HepG2 (cell line): ENCODE measurements around the gene MTHFSD. TPM values are rescaled to one million over a fixed set of nuclear protein-coding genes. Genes with fewer than 3 reads are reported as not detected.

Experiments
- BRD4 ChIP-seq: sonication (generic); formaldehyde crosslinking; IDR thresholded peaks from 2 replicates; pipeline ENCODE4 v1.4.0; 2020; ENCODE audit warnings: missing genetic modification reagents
- HHEX ChIP-seq: IDR thresholded peaks from 2 replicates; pipeline ENCODE4 v1.6.1; 2016; ENCODE audit warnings: control low read depth
- KLF15 ChIP-seq: sonication (generic); formaldehyde crosslinking; IDR thresholded peaks from 2 replicates; pipeline ENCODE4 v1.8.1; 2023; ENCODE audit warnings: borderline replicate concordance, mild to moderate bottlenecking, inconsistent platforms, missing genetic modification reagents, mixed read lengths
- MBNL3 ChIP-seq: fragments of 250-450 bp; sonication (Bioruptor Pico); conservative IDR thresholded peaks from 2 replicates; pipeline ENCODE4 v1.8.0; 2022; ENCODE audit warnings: mild to moderate bottlenecking, inconsistent platforms
- NCOR1 ChIP-seq: fragments of 200-600 bp; sonication (generic); IDR thresholded peaks from 2 replicates; pipeline ENCODE4 v1.7.0; 2017; ENCODE audit warnings: antibody characterized with exemption, low read length, borderline replicate concordance
- NR2F2 ChIP-seq: IDR thresholded peaks from 2 replicates; pipeline ENCODE4 v1.6.1; 2012; ENCODE audit warnings: low read depth, inconsistent platforms, borderline replicate concordance
- RORA ChIP-seq: sonication (generic); formaldehyde crosslinking; IDR thresholded peaks from 2 replicates; pipeline ENCODE4 v1.5.0; 2020; ENCODE audit warnings: mild to moderate bottlenecking, missing genetic modification reagents, moderate library complexity
- SMAD1 ChIP-seq: sonication (generic); formaldehyde crosslinking; IDR thresholded peaks from 2 replicates; pipeline ENCODE4 v1.4.0; 2020; ENCODE audit warnings: missing genetic modification reagents, low read depth, mild to moderate bottlenecking, borderline replicate concordance
- TAF15 ChIP-seq: fragments of 200-400 bp; formaldehyde crosslinking; IDR thresholded peaks from one replicate; pipeline ENCODE4 v1.6.1; 2018; ENCODE audit warnings: mild to moderate bottlenecking, low read depth, low read length; ENCODE audit not compliant: poor library complexity, severe bottlenecking
- TCF12 ChIP-seq, 2 experiments: fragments of 450-650 bp in 1 of 2; sonication (generic) in 1 of 2; formaldehyde crosslinking in 1 of 2; IDR thresholded peaks; 2 replicates each; pipeline versions ENCODE4 v1.6.1 to v1.8.0; 2017 to 2022; ENCODE audit warnings: antibody characterized with exemption in 1 of 2, mild to moderate bottlenecking in 1 of 2, missing genetic modification reagents in 1 of 2, moderate library complexity in 1 of 2
- ZBTB8A ChIP-seq: sonication (generic); formaldehyde crosslinking; IDR thresholded peaks from 2 replicates; pipeline ENCODE4 v1.4.0; 2020; ENCODE audit warnings: mild to moderate bottlenecking, low read depth, missing genetic modification reagents, borderline replicate concordance
- ZFP62 ChIP-seq: sonication (generic); formaldehyde crosslinking; IDR thresholded peaks from 2 replicates; pipeline ENCODE4 v1.4.0; 2020; ENCODE audit warnings: missing genetic modification reagents
- ZFP82 ChIP-seq: sonication (generic); formaldehyde crosslinking; IDR thresholded peaks from 2 replicates; pipeline ENCODE4 v1.5.1; 2020; ENCODE audit warnings: mild to moderate bottlenecking, missing genetic modification reagents, borderline replicate concordance
- ZNF484 ChIP-seq: sonication (generic); formaldehyde crosslinking; IDR thresholded peaks from 2 replicates; pipeline ENCODE4 v1.5.1; 2020; ENCODE audit warnings: mild to moderate bottlenecking, low read depth, missing genetic modification reagents, borderline replicate concordance
- ZNF772 ChIP-seq: sonication (generic); formaldehyde crosslinking; IDR thresholded peaks from 2 replicates; pipeline ENCODE4 v1.5.0; 2020; ENCODE audit warnings: mild to moderate bottlenecking, missing genetic modification reagents
- ZNF883 ChIP-seq: sonication (generic); formaldehyde crosslinking; IDR thresholded peaks from 2 replicates; pipeline ENCODE4 v1.5.1; 2020; ENCODE audit warnings: mild to moderate bottlenecking, missing genetic modification reagents; ENCODE audit errors: not compliant biosample characterization
- polyA plus RNA-seq, 8 experiments: library from polyadenylated mRNA; depleted of rRNA in 3 of 8; stranded (reverse) in 7 of 8; unstranded in 1 of 8; fragments of >200 nt; fragmentation: Illumina TruSeq in 4 of 8; extraction: Trizol in 4 of 8; gene quantifications; 2 replicates each; pipeline versions ENCODE4 v1.2.1 to v1.2.3, GENCODE V29; 2011 to 2016; ENCODE audit warnings: low read depth in 4 of 8, missing spikeins in 1 of 8, mixed read lengths in 1 of 8; ENCODE audit not compliant: insufficient read depth in 1 of 8
- total RNA-seq, 5 experiments: library from RNA; depleted of rRNA; stranded (reverse); fragments of >200 nt; fragmentation: Illumina TruSeq; extraction: Trizol; gene quantifications; 2 replicates each; pipeline ENCODE4 v1.2.3, GENCODE V29; 2016; ENCODE audit warnings: low read depth in 1 of 5
- TF ChIP-seq, protein P1 (sequence below): sonication (generic); formaldehyde crosslinking; IDR thresholded peaks from 2 replicates; pipeline ENCODE4 v1.8.0; 2022; ENCODE audit warnings: mild to moderate bottlenecking, missing genetic modification reagents, borderline replicate concordance
- TF ChIP-seq, protein P2 (sequence below): sonication (generic); formaldehyde crosslinking; conservative IDR thresholded peaks from 2 replicates; pipeline ENCODE4 v1.8.0; 2022; ENCODE audit warnings: low read depth, missing genetic modification reagents
- TF ChIP-seq, protein P3 (sequence below): sonication (generic); formaldehyde crosslinking; IDR thresholded peaks from 2 replicates; pipeline ENCODE4 v1.5.1; 2020; ENCODE audit warnings: mild to moderate bottlenecking, missing genetic modification reagents, moderate library complexity
- TF ChIP-seq, protein P4 (sequence below): sonication (generic); formaldehyde crosslinking; IDR thresholded peaks from 2 replicates; pipeline ENCODE4 v1.4.0; 2020; ENCODE audit warnings: missing genetic modification reagents, low read depth, mild to moderate bottlenecking, borderline replicate concordance

Gene MTHFSD
- total and polyA plus RNA-seq, 2 of the 13 experiments (the other 11 are each of a cell fraction or from before 2014, with no cell fraction given) = 14.2 to 16.3 TPM

DNA sequence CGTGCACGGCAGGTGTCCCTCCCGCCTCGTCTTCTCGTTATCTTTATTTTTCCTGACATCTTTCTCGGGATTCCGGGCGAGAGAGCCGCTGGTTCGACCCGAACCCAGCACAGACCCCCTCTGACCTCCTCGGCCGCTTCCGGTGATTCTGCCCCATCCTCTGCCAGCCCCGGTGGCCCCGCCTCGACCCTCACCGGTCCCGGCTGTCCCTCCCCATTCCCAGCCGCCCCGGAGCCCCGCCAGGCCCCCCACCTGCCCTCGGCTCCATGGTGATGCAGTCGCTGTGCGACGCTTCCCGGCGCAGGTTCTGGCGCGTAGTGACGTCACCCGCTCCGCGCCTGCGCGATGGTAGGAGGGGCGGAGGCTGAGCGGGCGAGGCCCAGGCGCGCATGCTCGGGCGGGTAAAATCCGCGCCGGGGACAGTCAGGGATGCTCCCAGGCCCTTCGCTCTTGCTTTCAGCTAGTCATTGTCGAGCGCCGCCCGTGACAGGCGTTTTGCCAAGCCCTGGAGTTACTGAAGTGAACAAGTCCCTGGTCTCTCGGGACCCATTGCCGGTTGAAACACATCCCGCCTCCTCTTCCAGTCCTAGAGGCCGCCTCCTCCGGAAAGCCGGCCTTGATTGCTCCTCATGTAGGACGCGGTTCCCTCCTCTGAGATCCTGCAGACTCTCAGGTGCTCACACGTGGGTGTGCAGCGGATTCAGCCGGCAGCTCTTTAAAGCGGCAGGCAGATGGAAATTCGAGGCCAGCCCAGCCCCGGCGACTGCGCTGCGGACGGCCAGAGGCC lies at the start of gene MTHFSD (continued):
- peak; percentile 94 for TF ChIP-seq ZNF883 (CRISPR knock-in tag)
- no peak for TF ChIP-seq BRD4 (CRISPR knock-in tag)
- TF ChIP-seq, protein P1, sequence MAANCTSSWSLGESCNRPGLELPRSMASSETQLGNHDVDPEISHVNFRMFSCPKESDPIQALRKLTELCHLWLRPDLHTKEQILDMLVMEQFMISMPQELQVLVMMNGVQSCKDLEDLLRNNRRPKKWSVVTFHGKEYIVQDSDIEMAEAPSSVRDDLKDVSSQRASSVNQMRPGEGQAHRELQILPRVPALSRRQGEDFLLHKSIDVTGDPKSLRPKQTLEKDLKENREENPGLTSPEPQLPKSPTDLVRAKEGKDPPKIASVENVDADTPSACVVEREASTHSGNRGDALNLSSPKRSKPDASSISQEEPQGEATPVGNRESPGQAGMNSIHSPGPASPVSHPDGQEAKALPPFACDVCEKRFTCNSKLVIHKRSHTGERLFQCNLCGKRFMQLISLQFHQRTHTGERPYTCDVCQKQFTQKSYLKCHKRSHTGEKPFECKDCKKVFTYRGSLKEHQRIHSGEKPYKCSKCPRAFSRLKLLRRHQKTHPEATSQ (CRISPR knock-in tag) = no peak
- TF ChIP-seq NCOR1 = no peak
- TF ChIP-seq, protein P2, sequence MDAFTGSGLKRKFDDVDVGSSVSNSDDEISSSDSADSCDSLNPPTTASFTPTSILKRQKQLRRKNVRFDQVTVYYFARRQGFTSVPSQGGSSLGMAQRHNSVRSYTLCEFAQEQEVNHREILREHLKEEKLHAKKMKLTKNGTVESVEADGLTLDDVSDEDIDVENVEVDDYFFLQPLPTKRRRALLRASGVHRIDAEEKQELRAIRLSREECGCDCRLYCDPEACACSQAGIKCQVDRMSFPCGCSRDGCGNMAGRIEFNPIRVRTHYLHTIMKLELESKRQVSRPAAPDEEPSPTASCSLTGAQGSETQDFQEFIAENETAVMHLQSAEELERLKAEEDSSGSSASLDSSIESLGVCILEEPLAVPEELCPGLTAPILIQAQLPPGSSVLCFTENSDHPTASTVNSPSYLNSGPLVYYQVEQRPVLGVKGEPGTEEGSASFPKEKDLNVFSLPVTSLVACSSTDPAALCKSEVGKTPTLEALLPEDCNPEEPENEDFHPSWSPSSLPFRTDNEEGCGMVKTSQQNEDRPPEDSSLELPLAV (CRISPR knock-in tag) = 0 out of 2 replicates have a peak, but pooled peaks have one; percentile 47
- TF ChIP-seq, protein P3, sequence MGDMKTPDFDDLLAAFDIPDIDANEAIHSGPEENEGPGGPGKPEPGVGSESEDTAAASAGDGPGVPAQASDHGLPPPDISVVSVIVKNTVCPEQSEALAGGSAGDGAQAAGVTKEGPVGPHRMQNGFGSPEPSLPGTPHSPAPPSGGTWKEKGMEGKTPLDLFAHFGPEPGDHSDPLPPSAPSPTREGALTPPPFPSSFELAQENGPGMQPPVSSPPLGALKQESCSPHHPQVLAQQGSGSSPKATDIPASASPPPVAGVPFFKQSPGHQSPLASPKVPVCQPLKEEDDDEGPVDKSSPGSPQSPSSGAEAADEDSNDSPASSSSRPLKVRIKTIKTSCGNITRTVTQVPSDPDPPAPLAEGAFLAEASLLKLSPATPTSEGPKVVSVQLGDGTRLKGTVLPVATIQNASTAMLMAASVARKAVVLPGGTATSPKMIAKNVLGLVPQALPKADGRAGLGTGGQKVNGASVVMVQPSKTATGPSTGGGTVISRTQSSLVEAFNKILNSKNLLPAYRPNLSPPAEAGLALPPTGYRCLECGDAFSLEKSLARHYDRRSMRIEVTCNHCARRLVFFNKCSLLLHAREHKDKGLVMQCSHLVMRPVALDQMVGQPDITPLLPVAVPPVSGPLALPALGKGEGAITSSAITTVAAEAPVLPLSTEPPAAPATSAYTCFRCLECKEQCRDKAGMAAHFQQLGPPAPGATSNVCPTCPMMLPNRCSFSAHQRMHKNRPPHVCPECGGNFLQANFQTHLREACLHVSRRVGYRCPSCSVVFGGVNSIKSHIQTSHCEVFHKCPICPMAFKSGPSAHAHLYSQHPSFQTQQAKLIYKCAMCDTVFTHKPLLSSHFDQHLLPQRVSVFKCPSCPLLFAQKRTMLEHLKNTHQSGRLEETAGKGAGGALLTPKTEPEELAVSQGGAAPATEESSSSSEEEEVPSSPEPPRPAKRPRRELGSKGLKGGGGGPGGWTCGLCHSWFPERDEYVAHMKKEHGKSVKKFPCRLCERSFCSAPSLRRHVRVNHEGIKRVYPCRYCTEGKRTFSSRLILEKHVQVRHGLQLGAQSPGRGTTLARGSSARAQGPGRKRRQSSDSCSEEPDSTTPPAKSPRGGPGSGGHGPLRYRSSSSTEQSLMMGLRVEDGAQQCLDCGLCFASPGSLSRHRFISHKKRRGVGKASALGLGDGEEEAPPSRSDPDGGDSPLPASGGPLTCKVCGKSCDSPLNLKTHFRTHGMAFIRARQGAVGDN (CRISPR knock-in tag) = peak; percentile 93
- TF ChIP-seq ZBTB8A (CRISPR knock-in tag) = no peak
- TF ChIP-seq KLF15 (CRISPR knock-in tag) = no peak
- no peak for TF ChIP-seq TAF15
- TF ChIP-seq ZNF772 = peak; percentile 86
- TF ChIP-seq SMAD1 (CRISPR knock-in tag) = peak; percentile 80; the same call in 1 of the 2 replicates
- no peak for TF ChIP-seq ZNF484 (CRISPR knock-in tag)
- TF ChIP-seq NR2F2 = no peak
- peak; percentile 78; the same call in 1 of the 2 replicates for TF ChIP-seq ZFP82
- TF ChIP-seq MBNL3 (CRISPR knock-in tag) = no peak
- TF ChIP-seq ZFP62 (CRISPR knock-in tag) = no peak
- TF ChIP-seq, protein P4, sequence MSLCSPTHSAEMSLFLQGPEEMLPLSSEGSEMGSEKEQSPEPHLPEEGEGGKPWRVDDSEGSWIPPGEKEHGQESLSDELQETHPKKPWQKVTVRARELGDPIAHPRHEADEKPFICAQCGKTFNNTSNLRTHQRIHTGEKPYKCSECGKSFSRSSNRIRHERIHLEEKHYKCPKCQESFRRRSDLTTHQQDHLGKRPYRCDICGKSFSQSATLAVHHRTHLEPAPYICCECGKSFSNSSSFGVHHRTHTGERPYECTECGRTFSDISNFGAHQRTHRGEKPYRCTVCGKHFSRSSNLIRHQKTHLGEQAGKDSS (CRISPR knock-in tag) = no peak; the same call in 1 of the 2 replicates
- TF ChIP-seq RORA (CRISPR knock-in tag) = no peak
- no peak for TF ChIP-seq TCF12 (IDR thresholded peaks at IDR 0.05)
- TF ChIP-seq TCF12 (CRISPR knock-in tag; IDR thresholded peaks at IDR 0.05) = peak; percentile 24; the same call in 1 of the 2 replicates
- no peak for TF ChIP-seq HHEX (CRISPR knock-in tag)
